ENCODE data around the gene DENND11.

DENND11 gene

GRCh38 chr7:141654551-141654950, 47.4 kb downstream of the DENND11 start:
- Histone ChIP-seq H3K36me3 (ENCODE audit: control insufficient read depth, insufficient read depth, low read length) (no peaks in the 10 kb centered on the region), H3K9me3 (ENCODE audit: control insufficient read depth, low read length) (no peaks in the 10 kb centered on the region), H3K4me1 (peaks cover 7% of the 10 kb centered on the region), H3K4me3 (ENCODE audit: low read depth, low read length) (no peak overlapping the region), H2AFZ (peak overlapping the region; percentile 9), H3K27ac (no peak overlapping the region), H3K27me3 (ENCODE audit: control insufficient read depth, insufficient read depth, low read length) (no peaks in the 10 kb centered on the region), H3K79me2 (no peaks in the 10 kb centered on the region), H3K9ac (no peak overlapping the region), H3K4me2 (ENCODE audit: low read length) (no peak overlapping the region)
- TF ChIP-seq CTCF (IDR thresholded peaks at IDR 0.05): peak; percentile 82

- Histone ChIP-seq H2AFZ (no peak overlapping the region), H3K36me3 (ENCODE audit: control insufficient read depth, insufficient read depth, low read length) (no peaks in the 10 kb centered on the region), H3K9ac (no peak overlapping the region), H3K4me2 (ENCODE audit: low read length) (no peak overlapping the region), H3K9me3 (ENCODE audit: control insufficient read depth, low read length) (no peaks in the 10 kb centered on the region), H3K27me3 (ENCODE audit: control insufficient read depth, insufficient read depth, low read length) (no peaks in the 10 kb centered on the region), H3K4me1 (peaks cover 13% of the 10 kb centered on the region), H3K79me2 (no peaks in the 10 kb centered on the region), H3K4me3 (ENCODE audit: low read depth, low read length) (no peak overlapping the region), H3K27ac (no peak overlapping the region)
- TF ChIP-seq CTCF (IDR thresholded peaks at IDR 0.05): no peak
Observed at GRCh38 chr7:141652691-141653090, 49.3 kb downstream of the DENND11 start.

Measured in parathyroid adenoma (tissue), 2 donors.